ENCODE data around the gene DCXR.

Gene DCXR

DNA sequence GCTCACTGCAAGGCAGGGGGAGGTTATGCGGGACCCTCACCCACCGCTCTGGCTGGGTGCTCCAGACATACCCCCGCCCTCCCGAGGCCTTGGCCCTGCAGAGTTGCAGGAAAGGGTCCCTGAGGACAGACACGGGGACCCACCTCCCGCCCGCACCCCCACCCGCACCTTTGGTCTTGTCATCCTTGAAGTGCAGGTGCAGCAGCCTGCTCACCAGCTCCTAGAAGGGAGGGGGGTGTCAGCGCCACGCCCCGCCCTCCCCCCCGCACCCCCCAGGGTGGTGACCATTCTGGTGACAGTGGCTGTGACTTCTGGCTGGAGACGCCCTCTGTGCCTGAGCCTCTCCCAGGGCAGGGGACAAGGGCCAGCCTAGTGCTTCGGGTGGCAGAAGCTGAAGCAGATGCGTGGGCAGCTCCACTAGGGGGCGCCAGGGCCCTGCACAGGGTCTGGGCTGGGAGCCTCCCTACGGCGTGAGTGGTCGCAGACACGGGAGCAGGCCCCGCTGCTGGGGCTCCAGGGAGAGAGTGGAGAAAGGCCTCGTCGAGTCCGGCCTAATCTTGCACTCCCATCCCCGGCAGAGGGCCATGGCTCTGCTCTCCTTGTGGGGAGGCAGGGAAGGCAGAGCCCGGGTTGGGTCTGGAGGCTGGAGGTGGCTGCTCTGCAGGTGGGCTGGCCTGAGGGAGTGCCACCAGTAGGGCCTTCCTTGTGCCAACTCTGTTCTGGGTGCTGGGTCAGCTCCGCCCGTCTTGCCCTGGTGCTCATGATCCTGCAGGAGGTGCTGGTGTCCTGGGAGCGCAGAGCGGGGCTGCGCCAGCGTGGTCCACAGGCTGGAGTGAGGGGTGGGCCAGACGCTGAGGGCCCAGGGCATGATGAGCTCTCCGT is 17.6 kb downstream of the DCXR start (continued):
- TF ChIP-seq, protein P1, sequence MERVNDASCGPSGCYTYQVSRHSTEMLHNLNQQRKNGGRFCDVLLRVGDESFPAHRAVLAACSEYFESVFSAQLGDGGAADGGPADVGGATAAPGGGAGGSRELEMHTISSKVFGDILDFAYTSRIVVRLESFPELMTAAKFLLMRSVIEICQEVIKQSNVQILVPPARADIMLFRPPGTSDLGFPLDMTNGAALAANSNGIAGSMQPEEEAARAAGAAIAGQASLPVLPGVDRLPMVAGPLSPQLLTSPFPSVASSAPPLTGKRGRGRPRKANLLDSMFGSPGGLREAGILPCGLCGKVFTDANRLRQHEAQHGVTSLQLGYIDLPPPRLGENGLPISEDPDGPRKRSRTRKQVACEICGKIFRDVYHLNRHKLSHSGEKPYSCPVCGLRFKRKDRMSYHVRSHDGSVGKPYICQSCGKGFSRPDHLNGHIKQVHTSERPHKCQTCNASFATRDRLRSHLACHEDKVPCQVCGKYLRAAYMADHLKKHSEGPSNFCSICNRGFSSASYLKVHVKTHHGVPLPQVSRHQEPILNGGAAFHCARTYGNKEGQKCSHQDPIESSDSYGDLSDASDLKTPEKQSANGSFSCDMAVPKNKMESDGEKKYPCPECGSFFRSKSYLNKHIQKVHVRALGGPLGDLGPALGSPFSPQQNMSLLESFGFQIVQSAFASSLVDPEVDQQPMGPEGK (tag by site-specific recombination; IDR thresholded peaks at IDR 0.05): peak; percentile 44; the same call in 1 of the 2 replicates
- TF ChIP-seq ZBTB8A (tag by site-specific recombination; IDR thresholded peaks at IDR 0.05): 0 out of 2 replicates have a peak, but pooled peaks have one; percentile 23
- peak; percentile 7; the same call in 1 of the 2 replicates for TF ChIP-seq ZNF629 (tag by site-specific recombination; IDR thresholded peaks at IDR 0.05)
- no peak for TF ChIP-seq ZNF707 (tag by site-specific recombination; IDR thresholded peaks at IDR 0.05)
- peak; percentile 33; the same call in 1 of the 2 replicates for TF ChIP-seq ZBTB48 (tag by site-specific recombination; IDR thresholded peaks at IDR 0.05)
- peak; percentile 70 for TF ChIP-seq HIC1 (tag by site-specific recombination; IDR thresholded peaks at IDR 0.05)

DNA sequence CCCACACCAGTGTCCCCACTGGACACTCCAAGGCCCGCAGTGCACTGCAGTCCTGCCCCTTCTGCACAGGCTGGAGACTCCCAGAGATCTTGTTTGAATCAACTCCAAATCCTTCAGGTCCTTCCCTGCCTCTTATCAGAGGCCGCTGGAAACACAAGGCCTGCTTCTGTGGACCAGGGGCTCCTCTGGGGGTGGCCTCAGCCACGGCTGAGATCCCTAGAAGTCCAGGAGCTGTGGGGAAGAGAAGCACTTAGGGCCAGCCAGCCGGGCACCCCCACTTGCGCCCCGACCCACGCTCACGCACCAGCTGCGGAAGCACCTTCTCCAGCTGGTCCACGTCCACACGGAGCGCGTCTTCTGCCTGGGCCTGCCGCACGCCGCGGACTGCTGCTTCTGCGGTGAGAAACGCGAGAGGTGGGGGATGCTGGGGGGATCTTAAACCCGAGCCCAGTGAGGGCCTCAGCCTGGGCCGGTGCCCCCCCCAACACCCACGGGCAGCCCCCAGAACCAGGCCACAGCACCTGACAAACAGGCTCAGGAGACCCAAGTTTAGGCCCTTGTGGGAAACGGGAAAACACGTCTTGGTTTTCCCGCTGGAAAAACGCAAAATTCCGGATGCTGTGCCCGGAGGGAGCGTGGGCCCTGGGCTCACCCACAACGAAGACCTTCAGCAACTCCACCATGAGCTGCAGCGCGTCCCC is 18.4 kb downstream of the DCXR start:
- ChIA-PET POLR2A (interaction anchor here (0.6 to 5.1 kb wide), 11 partner anchors 11 to 65 kb away, joined by 3 to 61 read pairs (median 6); partner anchors contain the start of genes DCXR, NOTUM and RAC3), CTCF (interaction anchor here (0.5 to 7.6 kb wide), 36 partner anchors 9 to 299 kb away, joined by 3 to 105 read pairs (median 4); partner anchors contain the start of genes DCXR, MAFG, MYADML2 and NOTUM)
- Histone ChIP-seq H3K4me1 (ENCODE audit: control insufficient read depth, insufficient read depth, low read length) (peaks cover 5% of the 10 kb centered on the region), H3K36me3 (ENCODE audit: control insufficient read depth in 2 of 2, insufficient read depth in 1 of 2, low read length in 2 of 2) (peaks cover 0 to 20% of the 10 kb centered on the region in 2 experiments; a peak in 1 of 3 replicates), H3K9me3 (ENCODE audit: control insufficient read depth, insufficient read depth, low read depth, low read length) (no peaks in the 10 kb centered on the region), H3K4me3 (ENCODE audit: low read depth, low read length) (no peak overlapping the region), H3K27ac (ENCODE audit: extremely low read depth, low read depth, low read length) (no peak overlapping the region)
- TF ChIP-seq ZNF426 (tag by site-specific recombination; IDR thresholded peaks at IDR 0.05): no peak
- peak; percentile 58; the same call in 1 of the 2 replicates for TF ChIP-seq IKZF3 (tag by site-specific recombination; IDR thresholded peaks at IDR 0.05)

DNA sequence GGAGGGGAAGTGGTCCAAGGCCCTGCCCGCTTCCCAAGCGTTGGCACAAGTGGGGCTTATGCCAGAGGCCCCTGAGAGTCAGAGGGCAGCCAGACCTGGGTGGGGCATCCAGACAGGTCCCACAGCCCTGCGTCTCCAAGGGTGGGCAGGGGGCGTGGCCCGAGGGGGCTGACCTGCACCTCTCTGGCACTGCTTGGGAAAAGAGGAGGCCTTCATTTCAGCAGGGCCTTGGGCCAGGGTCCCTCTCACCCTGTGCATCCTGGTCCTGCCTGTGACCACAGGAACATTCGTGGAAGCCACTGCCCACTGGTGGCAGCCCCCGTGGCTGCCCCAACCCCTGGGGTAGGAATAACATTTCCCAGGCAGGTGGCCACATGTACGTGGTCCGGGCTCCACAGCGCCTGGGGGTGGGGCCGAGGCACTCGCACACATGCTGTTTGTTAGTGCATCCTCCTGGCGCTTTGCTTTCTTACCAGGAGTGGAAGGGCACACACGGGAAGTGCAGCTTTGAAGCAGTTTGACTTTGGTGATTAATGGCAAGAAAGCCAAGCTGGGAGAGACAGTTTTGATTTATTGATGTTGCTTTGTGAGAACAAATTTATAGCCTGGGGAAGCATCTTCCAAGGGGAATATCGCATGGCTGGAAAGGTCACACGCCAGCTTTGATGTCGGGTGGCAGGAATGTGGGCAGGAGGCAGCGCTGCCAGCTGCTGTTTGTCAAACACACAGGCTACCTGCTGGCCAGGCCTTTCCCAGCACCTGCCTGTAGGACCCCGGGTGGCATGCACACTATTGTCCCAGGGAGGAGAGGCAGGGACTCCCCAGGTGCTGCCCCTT is 19.1 kb downstream of the DCXR start:
- ChIA-PET POLR2A (interaction anchor here (0.5 to 4.7 kb wide), 3 partner anchors 14 to 213 kb away, joined by 4 to 13 read pairs (median 4); no protein-coding TSS in a partner anchor), CTCF (interaction anchor here (0.7 to 7.6 kb wide), 9 partner anchors 13 to 298 kb away, joined by 3 to 105 read pairs (median 3); partner anchors contain the start of genes NOTUM and RAC3)
- Histone ChIP-seq H3K9me3 (ENCODE audit: control insufficient read depth, insufficient read depth, low read depth, low read length) (no peaks in the 10 kb centered on the region), H3K36me3 (ENCODE audit: control insufficient read depth in 2 of 2, insufficient read depth in 1 of 2, low read length in 2 of 2) (peaks cover 0 to 20% of the 10 kb centered on the region in 2 experiments; a peak in 1 of 3 replicates), H3K4me3 (ENCODE audit: low read depth, low read length) (no peak overlapping the region), H3K27ac (ENCODE audit: extremely low read depth, low read depth, low read length) (no peak overlapping the region), H3K4me1 (ENCODE audit: control insufficient read depth, insufficient read depth, low read length) (no peaks in the 10 kb centered on the region; the same call in 1 of the 2 replicates)
- 0 out of 2 replicates have a peak, but pooled peaks have one; percentile 5 for TF ChIP-seq ZBTB7A (tag by site-specific recombination; IDR thresholded peaks at IDR 0.05; ENCODE audit: low read depth)
- no peak for TF ChIP-seq ZNF585B (tag by site-specific recombination; IDR thresholded peaks at IDR 0.05)
- peak; percentile 32; the same call in 1 of the 2 replicates for TF ChIP-seq ZIC2 (tag by site-specific recombination; IDR thresholded peaks at IDR 0.05)
- TF ChIP-seq ZNF558 (tag by site-specific recombination; IDR thresholded peaks at IDR 0.05): no peak
- TF ChIP-seq ZNF302 (tag by site-specific recombination; IDR thresholded peaks at IDR 0.05; ENCODE audit: low read depth): no peak
- peak; percentile 55; the same call in 1 of the 2 replicates for TF ChIP-seq HIC1 (tag by site-specific recombination; IDR thresholded peaks at IDR 0.05)
- TF ChIP-seq ZSCAN4 (tag by site-specific recombination; IDR thresholded peaks at IDR 0.05): peak; percentile 13; the same call in 1 of the 2 replicates
- TF ChIP-seq GFI1B (tag by site-specific recombination; IDR thresholded peaks at IDR 0.05): no peak
- TF ChIP-seq ZNF600 (tag by site-specific recombination; IDR thresholded peaks at IDR 0.05): 0 out of 2 replicates have a peak, but pooled peaks have one; percentile 29
- TF ChIP-seq ZNF184 (tag by site-specific recombination; IDR thresholded peaks at IDR 0.05): no peak
- peak; percentile 26; the same call in 1 of the 2 replicates for TF ChIP-seq SP2 (tag by site-specific recombination; IDR thresholded peaks at IDR 0.05)
- peak; percentile 50; the same call in 1 of the 2 replicates for TF ChIP-seq KLF9 (tag by site-specific recombination; IDR thresholded peaks at IDR 0.05; ENCODE audit: low read depth)
- TF ChIP-seq BCL11B (tag by site-specific recombination; IDR thresholded peaks at IDR 0.05; ENCODE audit: low read depth): no peak
